ENCODE measurements around the gene RFX3.

DNA sequence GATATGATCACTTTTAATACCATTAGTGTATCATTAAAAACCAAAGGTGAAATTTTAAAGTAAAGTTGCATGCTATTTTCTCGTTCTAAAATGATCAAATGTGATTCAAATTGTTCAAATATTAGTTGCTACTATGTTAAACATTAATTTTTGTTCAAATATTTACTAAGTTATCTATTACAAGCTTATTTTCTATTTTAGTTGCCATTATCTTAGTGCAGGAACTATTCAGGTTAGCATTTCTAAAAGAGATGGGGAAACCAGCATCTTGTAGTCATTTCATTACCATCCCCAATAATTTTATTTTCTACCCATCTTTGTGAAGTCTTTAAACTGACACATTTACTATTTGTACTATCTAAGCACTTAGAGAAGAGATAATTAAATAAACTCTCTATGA is 166.0 kb downstream of the RFX3 start:
- no peak for TF ChIP-seq POLR2A (IDR thresholded peaks at IDR 0.05)
- no peak for TF ChIP-seq CTCF (IDR thresholded peaks at IDR 0.05)
- no peak for TF ChIP-seq POLR2AphosphoS5 (IDR thresholded peaks at IDR 0.05)
